ENCODE results near the gene KLHL36.

The KLHL36 gene

GRCh38 chr16:84670063-84670462 is 21.8 kb downstream of the KLHL36 start:
- TF ChIP-seq CTCF (conservative IDR thresholded peaks at IDR 0.05; ENCODE audit: low read depth, low read length): no peak
- DNase-seq (ENCODE audit: low read depth): no peak
- no peak overlapping the region for H3K4me3 ChIP-seq (ENCODE audit: low read depth, low read length)

GRCh38 chr16:84672276-84673202 is 24.2 kb downstream of the KLHL36 start:
- H3K4me3 ChIP-seq (ENCODE audit: low read depth, low read length): no peak overlapping the region
- peak; percentile 74 for DNase-seq (ENCODE audit: low read depth)
- TF ChIP-seq CTCF (conservative IDR thresholded peaks at IDR 0.05; ENCODE audit: low read depth, low read length): peak; percentile 94

- H3K4me3 ChIP-seq (ENCODE audit: low read depth, low read length): no peak overlapping the region
- no peak for TF ChIP-seq CTCF (conservative IDR thresholded peaks at IDR 0.05; ENCODE audit: low read depth, low read length)
- peak; percentile 45 for DNase-seq (ENCODE audit: low read depth)
These were observed 24.9 kb downstream of the KLHL36 start for GRCh38 chr16:84673203-84673535.

- TF ChIP-seq CTCF (conservative IDR thresholded peaks at IDR 0.05; ENCODE audit: low read depth, low read length): no peak
- no peak for DNase-seq (ENCODE audit: low read depth)
- no peak overlapping the region for H3K4me3 ChIP-seq (ENCODE audit: low read depth, low read length)
These were observed 25.2 kb downstream of the KLHL36 start for GRCh38 chr16:84673561-84673960.

GRCh38 chr16:84675423-84675822 is 27.1 kb downstream of the KLHL36 start:
- no peak for DNase-seq (ENCODE audit: low read depth)
- no peak for TF ChIP-seq CTCF (conservative IDR thresholded peaks at IDR 0.05; ENCODE audit: low read depth, low read length)
- H3K4me3 ChIP-seq (ENCODE audit: low read depth, low read length): no peak overlapping the region

- H3K4me3 ChIP-seq (ENCODE audit: low read depth, low read length): no peak overlapping the region
- TF ChIP-seq CTCF (conservative IDR thresholded peaks at IDR 0.05; ENCODE audit: low read depth, low read length): no peak
- no peak for DNase-seq (ENCODE audit: low read depth)
These were observed 27.6 kb downstream of the KLHL36 start for GRCh38 chr16:84675884-84676283.

All from choroid plexus epithelial cell (primary cell).